Body of pancreas (tissue), 4 donors: Measurements from ENCODE around the gene RNASEH2A. TPM values are rescaled to one million over a fixed set of nuclear protein-coding genes. Genes with fewer than 3 reads are reported as not detected.

Source experiments
- ATAC-seq: fragments of 150-250 bp; one replicate; pipeline ENCODE4 v1.9.1; 2016
- DNase-seq, 4 donors: peaks; one replicate each; pipeline ENCODE4 v3.0.0-alpha.2; 2019
- H3K27ac ChIP-seq, 4 donors: fragments of 200-600 bp; sonication (generic); 1 replicate in 3 of 4; 2 replicates in 1 of 4; pipeline versions ENCODE4 v1.5.1 to v1.6.1; 2016 to 2019; ENCODE audit warnings: mild to moderate bottlenecking in 1 of 4, mixed read lengths in 1 of 4, moderate library complexity in 1 of 4
- H3K27me3 ChIP-seq, 2 donors: fragments of 200-600 bp; sonication (generic); one replicate each; pipeline ENCODE4 v1.6.0; 2016; ENCODE audit warnings: mild to moderate bottlenecking in 1 of 2
- H3K36me3 ChIP-seq, 2 donors: fragments of 200-600 bp; sonication (generic); replicated peaks in 1 of 2; 2 replicates each; pipeline ENCODE4 v1.5.1; 2016; ENCODE audit warnings: low read depth in 2 of 2; ENCODE audit not compliant: insufficient read depth in 1 of 2
- H3K4me1 ChIP-seq: fragments of 200-600 bp; sonication (generic); one replicate; pipeline ENCODE4 v1.6.0; 2016
- H3K4me3 ChIP-seq, 2 donors: fragments of 200-600 bp; sonication (generic); 1 replicate in 1 of 2; 2 replicates in 1 of 2; pipeline ENCODE4 v1.5.1; 2016 to 2019
- H3K9me3 ChIP-seq, 3 donors: fragments of 200-600 bp; sonication (generic); 1 replicate in 2 of 3; 2 replicates in 1 of 3; pipeline ENCODE4 v1.5.1; 2016
- CTCF ChIP-seq, 7 experiments: fragments of 450-650 bp in 4 of 7; fragments of 200-600 bp in 3 of 7; sonication (generic) in 3 of 7; IDR thresholded peaks; one replicate each; pipeline ENCODE4 v1.5.1; 2016 to 2019; ENCODE audit warnings: antibody characterized with exemption in 7 of 7
- POLR2A ChIP-seq, 3 donors: fragments of 450-650 bp; IDR thresholded peaks; one replicate each; pipeline ENCODE4 v1.6.1; 2016; ENCODE audit warnings: antibody characterized with exemption in 3 of 3, mild to moderate bottlenecking in 2 of 3
- WGBS, 2 donors: methylation state at CpG; one replicate each; pipeline ENCODE4 v1.1.5; 2017; 5-methylcytosine and 5-hydroxymethylcytosine counted together
- intact Hi-C: fragments of 100-400 bp; cut with DNase I; formaldehyde crosslinking; loops from one replicate; pipeline ENCODE4 v1.15.1; 2023
- total RNA-seq, 2 donors: library from RNA; depleted of rRNA; stranded (reverse); fragments of >200 nt; gene quantifications; one replicate each; pipeline ENCODE4 v1.1.0, GENCODE V29; 2016

Gene RNASEH2A
- total RNA-seq, 2 donors from 2014 or later = 1.3 to 6.5 TPM

GRCh38 chr19:12782174-12782423 lies 24.3 kb upstream of the RNASEH2A start:
- peak overlapping the region; percentile 78 to 100 (median 96) for H3K27ac ChIP-seq
- no peak for ATAC-seq
- H3K36me3 ChIP-seq = no peaks in the 10 kb centered on the region
- no peaks in the 10 kb centered on the region for H3K9me3 ChIP-seq
- intact Hi-C loops = no loop called here
- no peak for TF ChIP-seq CTCF (IDR thresholded peaks at IDR 0.05)
- no peak overlapping the region for H3K4me3 ChIP-seq
- H3K4me1 ChIP-seq = peaks cover 70% of the 10 kb centered on the region
- 0% methylated on average over 2 to 12 of the region's 12 CpGs for WGBS, 2 donors
- no peak for DNase-seq
- no peaks in the 10 kb centered on the region for H3K27me3 ChIP-seq

- 1 to 20% methylated on average over 6 to 76 of the region's 88 CpGs for WGBS, 2 donors
- Histone ChIP-seq H3K36me3 (no peaks in the 10 kb centered on the region), H3K4me3 (no peak overlapping the region), H3K4me1 (peaks cover 72% of the 10 kb centered on the region), H3K9me3 (no peaks in the 10 kb centered on the region), H3K27ac (peak overlapping the region; percentile 78 to 100 (median 96)), H3K27me3 (no peaks in the 10 kb centered on the region)
- TF ChIP-seq POLR2A (IDR thresholded peaks at IDR 0.05) (peak; percentile 48 to 78 (median 58)), CTCF (IDR thresholded peaks at IDR 0.05) (peak in 3 of 7 experiments; percentile 1 to 19 (median 11))
- ATAC-seq (peak; percentile 36), DNase-seq (peak; percentile 76 to 85 (median 80))
- intact Hi-C loops = no loop called here
These were observed 23.7 kb upstream of the RNASEH2A start for GRCh38 chr19:12782424-12783290.

- ATAC-seq = no peak
- intact Hi-C loops = no loop called here
- H3K27me3 ChIP-seq = no peaks in the 10 kb centered on the region
- H3K27ac ChIP-seq = peak overlapping the region; percentile 78 to 100 (median 96)
- peak in 1 of 7 experiments; percentile 4 for TF ChIP-seq CTCF (IDR thresholded peaks at IDR 0.05)
- TF ChIP-seq POLR2A (IDR thresholded peaks at IDR 0.05) = no peak
- no peaks in the 10 kb centered on the region for H3K36me3 ChIP-seq
- WGBS, 2 donors = 18 to 24% methylated on average over 10 to 15 of the region's 16 CpGs
- peaks cover 78% of the 10 kb centered on the region for H3K4me1 ChIP-seq
- no peak for DNase-seq
- no peaks in the 10 kb centered on the region for H3K9me3 ChIP-seq
- no peak overlapping the region for H3K4me3 ChIP-seq
These were observed 23.0 kb upstream of the RNASEH2A start for GRCh38 chr19:12783291-12783848.

- intact Hi-C loops = no loop called here
- Histone ChIP-seq H3K4me3 (no peak overlapping the region), H3K9me3 (no peaks in the 10 kb centered on the region), H3K4me1 (peaks cover 78% of the 10 kb centered on the region), H3K36me3 (no peaks in the 10 kb centered on the region), H3K27me3 (no peaks in the 10 kb centered on the region), H3K27ac (peak overlapping the region; percentile 78 to 100 (median 96))
- 28 to 33% methylated on average over 11 to 18 of the region's 19 CpGs for WGBS, 2 donors
- no peak for TF ChIP-seq POLR2A (IDR thresholded peaks at IDR 0.05)
- no peak for TF ChIP-seq CTCF (IDR thresholded peaks at IDR 0.05)
- ATAC-seq (no peak), DNase-seq (peak in 3 of 4 donors; percentile 44 to 59 (median 55))
These were observed 22.5 kb upstream of the RNASEH2A start for GRCh38 chr19:12783849-12784393.
